Measurements from ENCODE around the gene USP17L28. TPM values are rescaled to one million over a fixed set of nuclear protein-coding genes. Genes with fewer than 3 reads are reported as not detected.
"Not testable (repeated sequence)": the region's sequence is repeated elsewhere in the genome, so short reads cannot be mapped to it uniquely, and the experiment has no call there.

USP17L28 gene, protein sequence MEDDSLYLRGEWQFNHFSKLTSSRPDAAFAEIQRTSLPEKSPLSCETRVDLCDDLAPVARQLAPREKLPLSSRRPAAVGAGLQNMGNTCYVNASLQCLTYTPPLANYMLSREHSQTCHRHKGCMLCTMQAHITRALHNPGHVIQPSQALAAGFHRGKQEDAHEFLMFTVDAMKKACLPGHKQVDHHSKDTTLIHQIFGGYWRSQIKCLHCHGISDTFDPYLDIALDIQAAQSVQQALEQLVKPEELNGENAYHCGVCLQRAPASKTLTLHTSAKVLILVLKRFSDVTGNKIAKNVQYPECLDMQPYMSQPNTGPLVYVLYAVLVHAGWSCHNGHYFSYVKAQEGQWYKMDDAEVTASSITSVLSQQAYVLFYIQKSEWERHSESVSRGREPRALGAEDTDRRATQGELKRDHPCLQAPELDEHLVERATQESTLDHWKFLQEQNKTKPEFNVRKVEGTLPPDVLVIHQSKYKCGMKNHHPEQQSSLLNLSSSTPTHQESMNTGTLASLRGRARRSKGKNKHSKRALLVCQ
- total RNA-seq: not detected

DNA sequence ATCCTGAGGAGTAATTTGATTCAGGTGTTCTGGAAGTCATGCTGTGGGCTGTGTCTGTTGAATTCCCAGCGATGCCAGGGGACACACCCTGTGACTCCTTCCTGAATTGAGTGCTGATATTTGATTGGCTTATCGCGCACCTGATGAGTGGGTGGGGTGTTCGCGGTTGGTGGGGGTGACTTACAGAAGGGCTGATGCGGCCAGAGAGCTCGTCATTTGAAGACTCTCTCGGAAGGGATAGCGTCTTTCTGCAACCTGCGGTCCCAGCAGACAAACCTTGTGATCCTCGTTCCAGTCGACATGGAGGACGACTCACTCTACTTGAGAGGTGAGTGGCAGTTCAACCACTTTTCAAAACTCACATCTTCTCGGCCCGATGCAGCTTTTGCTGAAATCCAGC, at the start of gene USP17L28:
Gene USP17L28, plus strand, starts transcription at position 301 of the 400 bp plus-strand sequence. Its CDS starts 0 bp downstream, at position 301.
- DNase-seq (ENCODE audit: extremely low spot score in 2 of 2); intact Hi-C loops (cut with DNase I); H3K27ac ChIP-seq; H3K4me3 ChIP-seq; H3K36me3 ChIP-seq; H3K9me3 ChIP-seq; H3K27me3 ChIP-seq; H3K4me1 ChIP-seq: not testable (repeated sequence)

DNA sequence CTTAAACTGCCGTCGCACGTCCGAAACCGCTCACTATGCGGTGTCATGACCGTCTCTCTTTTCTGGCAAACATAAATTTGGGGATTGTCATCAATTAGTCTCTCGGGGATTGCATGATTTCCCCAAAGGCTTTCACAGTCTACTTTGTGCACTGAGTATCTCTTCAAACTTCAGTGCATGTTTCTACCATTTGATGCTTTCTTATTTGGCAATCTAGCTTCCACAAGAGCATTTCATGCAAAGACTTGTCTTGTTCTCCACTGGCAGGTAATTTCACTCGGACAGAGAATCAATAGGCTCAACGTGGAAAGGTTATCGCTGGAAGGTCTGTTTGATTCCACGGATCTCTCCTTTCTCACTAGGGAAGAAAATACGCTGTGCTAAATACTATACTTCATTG, 24.5 kb upstream of the USP17L28 start:
- H3K9me3 ChIP-seq; DNase-seq (ENCODE audit: extremely low spot score in 2 of 2); H3K27ac ChIP-seq; H3K4me1 ChIP-seq; H3K27me3 ChIP-seq; intact Hi-C loops (cut with DNase I); H3K4me3 ChIP-seq; H3K36me3 ChIP-seq: not testable (repeated sequence)

DNA sequence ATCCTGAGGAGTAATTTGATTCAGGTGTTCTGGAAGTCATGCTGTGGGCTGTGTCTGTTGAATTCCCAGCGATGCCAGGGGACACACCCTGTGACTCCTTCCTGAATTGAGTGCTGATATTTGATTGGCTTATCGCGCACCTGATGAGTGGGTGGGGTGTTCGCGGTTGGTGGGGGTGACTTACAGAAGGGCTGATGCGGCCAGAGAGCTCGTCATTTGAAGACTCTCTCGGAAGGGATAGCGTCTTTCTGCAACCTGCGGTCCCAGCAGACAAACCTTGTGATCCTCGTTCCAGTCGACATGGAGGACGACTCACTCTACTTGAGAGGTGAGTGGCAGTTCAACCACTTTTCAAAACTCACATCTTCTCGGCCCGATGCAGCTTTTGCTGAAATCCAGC, 23.8 kb upstream of the USP17L28 start, which contains the start of gene USP17L24:
Gene USP17L24, plus strand, starts transcription at position 301 of the 400 bp plus-strand sequence. Its CDS starts 0 bp downstream, at position 301.
- H3K27ac ChIP-seq; H3K4me1 ChIP-seq; intact Hi-C loops (cut with DNase I); H3K36me3 ChIP-seq; H3K9me3 ChIP-seq; H3K4me3 ChIP-seq; DNase-seq (ENCODE audit: extremely low spot score in 2 of 2); H3K27me3 ChIP-seq: not testable (repeated sequence)

DNA sequence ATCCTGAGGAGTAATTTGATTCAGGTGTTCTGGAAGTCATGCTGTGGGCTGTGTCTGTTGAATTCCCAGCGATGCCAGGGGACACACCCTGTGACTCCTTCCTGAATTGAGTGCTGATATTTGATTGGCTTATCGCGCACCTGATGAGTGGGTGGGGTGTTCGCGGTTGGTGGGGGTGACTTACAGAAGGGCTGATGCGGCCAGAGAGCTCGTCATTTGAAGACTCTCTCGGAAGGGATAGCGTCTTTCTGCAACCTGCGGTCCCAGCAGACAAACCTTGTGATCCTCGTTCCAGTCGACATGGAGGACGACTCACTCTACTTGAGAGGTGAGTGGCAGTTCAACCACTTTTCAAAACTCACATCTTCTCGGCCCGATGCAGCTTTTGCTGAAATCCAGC, 19.1 kb upstream of the USP17L28 start, which contains the start of gene USP17L25:
Gene USP17L25, plus strand, starts transcription at position 301 of the 400 bp plus-strand sequence. Its CDS starts 0 bp downstream, at position 301.
- H3K4me3 ChIP-seq; H3K9me3 ChIP-seq; intact Hi-C loops (cut with DNase I); H3K4me1 ChIP-seq; H3K36me3 ChIP-seq; DNase-seq (ENCODE audit: extremely low spot score in 2 of 2); H3K27ac ChIP-seq; H3K27me3 ChIP-seq: not testable (repeated sequence)

DNA sequence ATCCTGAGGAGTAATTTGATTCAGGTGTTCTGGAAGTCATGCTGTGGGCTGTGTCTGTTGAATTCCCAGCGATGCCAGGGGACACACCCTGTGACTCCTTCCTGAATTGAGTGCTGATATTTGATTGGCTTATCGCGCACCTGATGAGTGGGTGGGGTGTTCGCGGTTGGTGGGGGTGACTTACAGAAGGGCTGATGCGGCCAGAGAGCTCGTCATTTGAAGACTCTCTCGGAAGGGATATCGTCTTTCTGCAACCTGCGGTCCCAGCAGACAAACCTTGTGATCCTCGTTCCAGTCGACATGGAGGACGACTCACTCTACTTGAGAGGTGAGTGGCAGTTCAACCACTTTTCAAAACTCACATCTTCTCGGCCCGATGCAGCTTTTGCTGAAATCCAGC, 14.3 kb upstream of the USP17L28 start, which contains the start of gene USP17L26:
Gene USP17L26, plus strand, starts transcription at position 301 of the 400 bp plus-strand sequence. Its CDS starts 0 bp downstream, at position 301.
- DNase-seq (ENCODE audit: extremely low spot score in 2 of 2); H3K27ac ChIP-seq; H3K36me3 ChIP-seq; H3K9me3 ChIP-seq; intact Hi-C loops (cut with DNase I); H3K4me3 ChIP-seq; H3K27me3 ChIP-seq; H3K4me1 ChIP-seq: not testable (repeated sequence)

DNA sequence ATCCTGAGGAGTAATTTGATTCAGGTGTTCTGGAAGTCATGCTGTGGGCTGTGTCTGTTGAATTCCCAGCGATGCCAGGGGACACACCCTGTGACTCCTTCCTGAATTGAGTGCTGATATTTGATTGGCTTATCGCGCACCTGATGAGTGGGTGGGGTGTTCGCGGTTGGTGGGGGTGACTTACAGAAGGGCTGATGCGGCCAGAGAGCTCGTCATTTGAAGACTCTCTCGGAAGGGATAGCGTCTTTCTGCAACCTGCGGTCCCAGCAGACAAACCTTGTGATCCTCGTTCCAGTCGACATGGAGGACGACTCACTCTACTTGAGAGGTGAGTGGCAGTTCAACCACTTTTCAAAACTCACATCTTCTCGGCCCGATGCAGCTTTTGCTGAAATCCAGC, 9.6 kb upstream of the USP17L28 start, which contains the start of gene USP17L5:
Gene USP17L5, plus strand, starts transcription at position 301 of the 400 bp plus-strand sequence. Its CDS starts 0 bp downstream, at position 301.
- H3K27me3 ChIP-seq: not testable (repeated sequence)

DNA sequence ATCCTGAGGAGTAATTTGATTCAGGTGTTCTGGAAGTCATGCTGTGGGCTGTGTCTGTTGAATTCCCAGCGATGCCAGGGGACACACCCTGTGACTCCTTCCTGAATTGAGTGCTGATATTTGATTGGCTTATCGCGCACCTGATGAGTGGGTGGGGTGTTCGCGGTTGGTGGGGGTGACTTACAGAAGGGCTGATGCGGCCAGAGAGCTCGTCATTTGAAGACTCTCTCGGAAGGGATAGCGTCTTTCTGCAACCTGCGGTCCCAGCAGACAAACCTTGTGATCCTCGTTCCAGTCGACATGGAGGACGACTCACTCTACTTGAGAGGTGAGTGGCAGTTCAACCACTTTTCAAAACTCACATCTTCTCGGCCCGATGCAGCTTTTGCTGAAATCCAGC, 4.8 kb upstream of the USP17L28 start, which contains the start of gene USP17L27:
Gene USP17L27, plus strand, starts transcription at position 301 of the 400 bp plus-strand sequence. Its CDS starts 0 bp downstream, at position 301.
- intact Hi-C loops (cut with DNase I); H3K27me3 ChIP-seq; H3K9me3 ChIP-seq; DNase-seq (ENCODE audit: extremely low spot score in 2 of 2); H3K4me3 ChIP-seq; H3K4me1 ChIP-seq; H3K27ac ChIP-seq; H3K36me3 ChIP-seq: not testable (repeated sequence)

More for the DNA sequence above, 9.6 kb upstream of the USP17L28 start, which contains the start of gene USP17L5:
- H3K4me3 ChIP-seq; H3K36me3 ChIP-seq; H3K4me1 ChIP-seq; DNase-seq (ENCODE audit: extremely low spot score in 2 of 2); H3K9me3 ChIP-seq; intact Hi-C loops (cut with DNase I); H3K27ac ChIP-seq: not testable (repeated sequence)

DNA sequence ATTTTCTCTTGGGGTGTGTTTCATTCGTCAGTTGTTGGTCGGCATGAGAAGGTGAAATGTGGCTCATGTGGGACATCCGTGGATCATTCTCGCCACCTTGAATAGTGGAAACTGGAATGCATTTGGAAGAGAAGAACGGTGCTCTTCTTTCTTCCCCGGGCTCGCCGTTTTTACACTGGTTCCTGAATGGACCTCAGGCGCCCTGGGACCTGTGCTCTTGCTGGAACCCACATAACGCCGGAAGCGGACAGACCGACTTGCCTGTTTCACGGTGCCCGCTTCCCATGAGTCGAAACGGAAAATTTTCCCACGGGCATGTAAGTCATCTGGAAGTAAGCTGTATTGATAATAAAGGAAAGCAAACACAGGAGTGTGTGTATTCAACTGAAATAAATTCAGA, 2.2 kb downstream of the USP17L28 start:
- intact Hi-C loops (cut with DNase I); H3K4me3 ChIP-seq; DNase-seq (ENCODE audit: extremely low spot score in 2 of 2); H3K27ac ChIP-seq; H3K9me3 ChIP-seq; H3K36me3 ChIP-seq; H3K27me3 ChIP-seq; H3K4me1 ChIP-seq: not testable (repeated sequence)

DNA sequence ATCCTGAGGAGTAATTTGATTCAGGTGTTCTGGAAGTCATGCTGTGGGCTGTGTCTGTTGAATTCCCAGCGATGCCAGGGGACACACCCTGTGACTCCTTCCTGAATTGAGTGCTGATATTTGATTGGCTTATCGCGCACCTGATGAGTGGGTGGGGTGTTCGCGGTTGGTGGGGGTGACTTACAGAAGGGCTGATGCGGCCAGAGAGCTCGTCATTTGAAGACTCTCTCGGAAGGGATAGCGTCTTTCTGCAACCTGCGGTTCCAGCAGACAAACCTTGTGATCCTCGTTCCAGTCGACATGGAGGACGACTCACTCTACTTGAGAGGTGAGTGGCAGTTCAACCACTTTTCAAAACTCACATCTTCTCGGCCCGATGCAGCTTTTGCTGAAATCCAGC, 4.6 kb downstream of the USP17L28 start, which contains the start of gene USP17L29:
Gene USP17L29, plus strand, starts transcription at position 301 of the 400 bp plus-strand sequence. Its CDS starts 0 bp downstream, at position 301.
- H3K4me1 ChIP-seq; H3K9me3 ChIP-seq; H3K36me3 ChIP-seq; H3K27me3 ChIP-seq; intact Hi-C loops (cut with DNase I); H3K27ac ChIP-seq; H3K4me3 ChIP-seq; DNase-seq (ENCODE audit: extremely low spot score in 2 of 2): not testable (repeated sequence)

DNA sequence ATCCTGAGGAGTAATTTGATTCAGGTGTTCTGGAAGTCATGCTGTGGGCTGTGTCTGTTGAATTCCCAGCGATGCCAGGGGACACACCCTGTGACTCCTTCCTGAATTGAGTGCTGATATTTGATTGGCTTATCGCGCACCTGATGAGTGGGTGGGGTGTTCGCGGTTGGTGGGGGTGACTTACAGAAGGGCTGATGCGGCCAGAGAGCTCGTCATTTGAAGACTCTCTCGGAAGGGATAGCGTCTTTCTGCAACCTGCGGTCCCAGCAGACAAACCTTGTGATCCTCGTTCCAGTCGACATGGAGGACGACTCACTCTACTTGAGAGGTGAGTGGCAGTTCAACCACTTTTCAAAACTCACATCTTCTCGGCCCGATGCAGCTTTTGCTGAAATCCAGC, 14.1 kb downstream of the USP17L28 start, which contains the start of gene USP17L30:
Gene USP17L30, plus strand, starts transcription at position 301 of the 400 bp plus-strand sequence. Its CDS starts 0 bp downstream, at position 301.
- intact Hi-C loops (cut with DNase I); H3K27me3 ChIP-seq; H3K27ac ChIP-seq; H3K36me3 ChIP-seq; H3K9me3 ChIP-seq; H3K4me1 ChIP-seq; DNase-seq (ENCODE audit: extremely low spot score in 2 of 2); H3K4me3 ChIP-seq: not testable (repeated sequence)

DNA sequence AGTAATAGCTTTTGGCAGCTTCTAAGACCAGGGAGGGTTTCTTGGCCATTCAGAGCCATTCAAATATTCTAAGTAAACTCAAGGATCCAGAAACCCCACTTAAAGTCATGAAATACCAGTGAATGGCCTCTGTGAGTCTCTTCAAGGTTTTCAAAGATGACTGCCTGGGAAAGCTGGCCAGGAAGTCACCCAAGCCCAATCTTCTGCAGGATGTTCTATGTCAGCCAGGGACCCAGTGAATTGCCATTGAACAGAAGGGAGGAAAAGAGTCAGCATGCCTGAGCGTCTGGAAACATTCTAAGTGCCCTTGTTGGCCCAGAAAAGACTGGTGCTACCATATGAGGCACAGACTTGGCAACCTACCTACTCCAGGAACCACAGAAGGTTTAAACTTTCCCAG, 31.2 kb downstream of the USP17L28 start:
- H3K4me3 ChIP-seq; DNase-seq (ENCODE audit: extremely low spot score in 2 of 2); H3K27me3 ChIP-seq; H3K4me1 ChIP-seq; H3K36me3 ChIP-seq; H3K27ac ChIP-seq; intact Hi-C loops (cut with DNase I); H3K9me3 ChIP-seq: not testable (repeated sequence)
